Measurements from ENCODE around the gene TNFAIP6.
"Not testable (repeated sequence)": the region's sequence is repeated elsewhere in the genome, so short reads cannot be mapped to it uniquely, and the experiment has no call there.

The TNFAIP6 gene

DNA sequence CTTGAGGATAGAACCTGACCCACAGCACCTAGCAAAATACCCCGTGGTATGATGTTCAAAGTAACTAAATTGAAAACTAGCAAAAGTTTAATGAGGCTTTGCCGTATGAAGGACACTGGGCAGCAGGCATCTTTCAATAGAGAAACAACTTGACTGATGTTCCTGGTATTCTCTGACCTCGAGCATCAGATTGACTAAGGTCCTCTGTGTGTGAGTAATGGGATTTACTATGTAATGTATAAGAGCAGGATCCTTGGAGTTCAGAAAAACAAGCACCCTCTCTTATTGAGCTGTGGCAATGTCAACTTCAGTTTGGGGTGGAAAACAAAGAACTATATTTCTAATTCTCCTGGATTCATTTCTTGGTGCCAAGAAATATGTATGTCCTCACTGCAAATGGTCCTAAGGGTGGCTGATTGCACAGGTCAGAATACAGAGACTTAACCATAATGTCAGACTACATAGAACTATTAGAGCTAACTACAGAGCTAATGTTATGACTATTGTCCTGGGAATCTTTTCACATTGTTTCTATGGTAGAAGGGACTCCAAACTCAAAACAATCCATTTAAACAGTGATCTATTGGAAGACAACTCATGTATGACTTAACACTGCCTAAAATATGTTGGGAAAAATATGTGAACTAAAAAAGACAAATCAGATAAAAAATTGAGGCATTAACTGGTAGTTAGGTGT lies 4.4 kb downstream of the TNFAIP6 start:
- no peak for DNase-seq

DNA sequence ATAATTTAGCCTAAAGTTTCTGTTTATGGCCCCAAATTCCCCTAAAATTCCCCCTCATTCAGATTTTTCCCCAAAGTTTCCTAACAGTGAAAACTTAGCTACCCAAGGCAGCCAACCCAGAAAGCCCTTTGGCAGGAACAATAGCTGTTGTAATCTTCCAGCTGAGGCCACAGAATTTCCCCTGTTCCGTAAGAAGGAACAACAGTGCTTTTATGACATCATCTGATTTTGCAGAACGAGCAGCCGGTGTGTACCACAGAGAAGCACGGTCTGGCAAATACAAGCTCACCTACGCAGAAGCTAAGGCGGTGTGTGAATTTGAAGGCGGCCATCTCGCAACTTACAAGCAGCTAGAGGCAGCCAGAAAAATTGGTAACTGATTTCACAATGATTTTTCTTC lies 6.3 kb downstream of the TNFAIP6 start:
- DNase-seq: no peak

DNA sequence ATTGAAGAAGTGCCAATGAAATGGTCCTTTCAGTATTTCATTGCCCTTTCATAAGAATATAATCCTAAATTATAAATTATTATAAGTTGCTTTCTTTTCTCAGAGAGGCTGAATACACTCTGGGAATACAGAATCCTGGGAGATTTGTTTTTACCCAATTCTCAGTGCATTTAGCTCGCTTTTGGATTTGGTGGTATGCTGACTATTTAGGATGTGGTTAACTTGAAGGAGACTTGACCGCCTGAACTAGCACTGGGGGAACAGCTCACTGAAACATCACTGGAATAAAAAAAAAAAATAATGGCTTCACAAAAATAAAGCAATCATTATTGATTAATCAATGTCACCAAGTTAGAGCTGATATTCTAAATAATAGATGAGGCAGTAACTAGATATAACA lies 10.2 kb downstream of the TNFAIP6 start:
- no peak for DNase-seq

DNA sequence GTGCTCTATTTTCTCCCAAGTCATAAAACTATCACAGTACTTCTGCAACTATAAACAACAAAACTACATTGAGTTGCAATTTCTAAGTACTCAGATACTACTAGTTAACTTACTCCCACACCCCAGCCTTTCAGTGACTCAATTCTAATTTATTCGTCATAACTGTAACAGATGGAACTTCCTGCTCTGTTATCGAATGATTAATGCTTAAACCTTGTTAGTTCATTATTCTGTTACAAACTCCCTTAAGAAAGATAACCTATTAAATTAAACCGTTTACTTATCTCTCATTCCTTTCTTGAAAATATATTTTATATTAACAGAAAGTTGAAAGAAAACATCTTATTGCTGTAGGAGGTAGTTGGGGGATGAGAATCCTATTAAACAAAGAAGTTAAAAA lies 17.0 kb downstream of the TNFAIP6 start:
- no peak for DNase-seq

DNA sequence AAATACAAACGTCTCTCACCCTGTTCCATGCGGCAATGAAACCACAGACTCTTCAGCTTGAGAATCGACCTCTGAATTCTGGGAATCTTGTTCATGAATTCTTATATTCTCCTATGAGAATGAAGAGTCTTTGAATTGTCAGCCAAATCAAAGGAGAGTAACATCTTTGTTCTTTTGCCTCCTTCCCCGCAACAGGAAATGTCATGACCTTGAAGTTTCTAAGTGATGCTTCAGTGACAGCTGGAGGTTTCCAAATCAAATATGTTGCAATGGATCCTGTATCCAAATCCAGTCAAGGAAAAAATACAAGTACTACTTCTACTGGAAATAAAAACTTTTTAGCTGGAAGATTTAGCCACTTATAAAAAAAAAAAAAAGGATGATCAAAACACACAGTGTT lies 21.8 kb downstream of the TNFAIP6 start:
- DNase-seq: no peak

DNA sequence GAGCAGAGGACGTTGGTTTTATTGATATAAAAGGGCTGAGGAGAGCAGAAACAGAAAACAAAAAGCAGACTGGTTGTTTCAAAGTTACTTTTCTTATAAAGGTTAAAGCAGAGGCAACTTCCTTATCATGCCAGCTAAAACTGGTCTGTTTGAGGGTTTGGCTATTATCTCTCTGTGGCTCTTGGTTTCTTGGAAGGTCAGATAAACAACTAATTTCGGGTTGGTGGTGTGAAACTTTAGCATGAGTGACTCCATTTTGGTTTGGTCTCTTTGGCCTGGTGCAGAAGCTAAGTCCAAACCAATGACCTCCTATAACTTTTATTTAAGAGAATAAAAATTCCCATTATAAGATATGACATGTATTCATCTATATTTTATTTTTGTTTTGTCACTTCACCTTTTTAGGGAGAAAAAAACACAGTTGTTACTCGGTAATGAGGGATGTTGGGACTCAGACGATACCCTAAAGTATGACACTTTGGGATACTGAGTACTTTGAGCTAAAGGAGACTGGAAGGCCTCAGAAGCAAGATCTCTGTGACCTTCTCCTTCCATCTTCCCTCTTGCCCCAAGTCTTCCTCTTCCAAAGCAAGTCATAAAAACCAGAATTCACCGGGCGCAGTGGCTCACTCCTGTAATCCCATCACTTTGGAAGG lies 23.3 kb downstream of the TNFAIP6 start:
- no peak for DNase-seq

DNA sequence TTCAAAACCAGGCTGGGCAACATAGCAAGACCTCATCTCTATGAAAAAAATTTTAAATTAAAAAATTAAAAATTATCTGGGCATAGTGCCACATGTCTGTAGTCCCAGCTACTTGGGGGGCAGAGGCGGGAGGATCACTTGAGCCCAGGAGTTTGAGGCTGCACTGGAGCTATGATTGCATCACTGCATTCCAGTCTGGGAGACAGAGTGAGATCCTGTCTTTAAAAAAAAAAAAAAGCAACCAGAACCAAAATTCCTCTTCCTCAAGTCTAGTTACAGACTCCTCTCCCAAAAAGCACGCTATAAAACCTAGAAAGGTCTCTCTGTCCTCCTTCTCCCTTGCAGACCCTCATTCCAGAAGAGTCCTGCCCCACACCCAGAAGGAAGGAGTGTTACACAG lies 23.9 kb downstream of the TNFAIP6 start:
- no peak for DNase-seq

DNA sequence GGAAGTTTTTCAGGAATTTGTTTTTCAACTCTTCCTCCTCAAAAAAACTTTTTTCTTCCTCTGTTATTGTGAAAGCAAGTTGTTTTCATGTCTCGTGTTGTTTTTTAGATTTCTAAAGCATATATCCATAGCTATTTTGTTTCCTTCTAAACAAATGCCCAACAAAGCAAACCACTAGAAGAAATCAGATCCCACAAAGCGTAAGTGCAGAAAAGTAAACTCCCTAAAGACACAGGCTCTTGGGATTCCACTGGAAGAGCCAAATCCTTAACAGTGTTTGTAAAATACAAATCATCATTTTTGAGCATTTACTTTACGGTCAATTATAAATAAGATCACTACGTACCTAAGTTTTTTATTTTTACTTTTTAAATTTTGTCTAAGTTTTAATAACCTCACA lies 30.6 kb downstream of the TNFAIP6 start:
- DNase-seq: no peak

DNA sequence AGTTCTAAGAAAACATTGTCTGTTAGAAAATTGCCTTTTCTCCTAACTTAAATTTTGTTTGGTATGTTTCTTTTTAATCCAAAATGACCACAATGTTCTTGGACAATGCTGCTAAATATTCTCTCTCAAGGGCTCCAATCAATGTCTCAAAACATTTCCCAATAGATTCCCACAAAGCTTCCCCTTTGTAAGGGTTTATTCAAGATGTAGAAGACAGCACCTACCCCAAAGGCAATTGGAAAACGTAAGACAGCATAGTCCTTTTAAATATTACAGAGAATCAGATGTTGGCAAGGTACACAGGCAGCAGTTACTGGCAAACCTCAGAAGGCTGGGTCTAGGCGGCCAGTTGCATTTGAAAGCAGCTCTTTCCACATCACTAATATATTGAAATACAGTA lies 34.0 kb downstream of the TNFAIP6 start:
- DNase-seq: no peak

DNA sequence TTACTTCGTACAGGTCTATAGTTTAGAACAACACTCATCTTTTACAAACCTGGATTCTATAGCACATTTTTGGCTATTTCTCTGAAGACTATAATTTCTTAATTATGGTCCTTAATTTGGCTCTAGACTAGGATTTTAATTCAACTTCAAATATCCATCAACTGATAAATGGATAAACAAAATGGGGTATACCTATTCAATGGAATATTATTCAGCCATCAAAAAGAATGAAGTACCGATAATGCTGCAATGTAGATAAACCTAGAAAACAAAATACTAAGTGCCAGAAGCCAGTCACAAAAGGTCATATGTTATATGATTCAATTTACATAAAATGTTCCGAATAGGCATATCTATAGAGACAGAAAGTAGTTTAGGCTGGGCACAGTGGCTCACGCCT lies 37.1 kb downstream of the TNFAIP6 start:
- no peak for DNase-seq

DNA sequence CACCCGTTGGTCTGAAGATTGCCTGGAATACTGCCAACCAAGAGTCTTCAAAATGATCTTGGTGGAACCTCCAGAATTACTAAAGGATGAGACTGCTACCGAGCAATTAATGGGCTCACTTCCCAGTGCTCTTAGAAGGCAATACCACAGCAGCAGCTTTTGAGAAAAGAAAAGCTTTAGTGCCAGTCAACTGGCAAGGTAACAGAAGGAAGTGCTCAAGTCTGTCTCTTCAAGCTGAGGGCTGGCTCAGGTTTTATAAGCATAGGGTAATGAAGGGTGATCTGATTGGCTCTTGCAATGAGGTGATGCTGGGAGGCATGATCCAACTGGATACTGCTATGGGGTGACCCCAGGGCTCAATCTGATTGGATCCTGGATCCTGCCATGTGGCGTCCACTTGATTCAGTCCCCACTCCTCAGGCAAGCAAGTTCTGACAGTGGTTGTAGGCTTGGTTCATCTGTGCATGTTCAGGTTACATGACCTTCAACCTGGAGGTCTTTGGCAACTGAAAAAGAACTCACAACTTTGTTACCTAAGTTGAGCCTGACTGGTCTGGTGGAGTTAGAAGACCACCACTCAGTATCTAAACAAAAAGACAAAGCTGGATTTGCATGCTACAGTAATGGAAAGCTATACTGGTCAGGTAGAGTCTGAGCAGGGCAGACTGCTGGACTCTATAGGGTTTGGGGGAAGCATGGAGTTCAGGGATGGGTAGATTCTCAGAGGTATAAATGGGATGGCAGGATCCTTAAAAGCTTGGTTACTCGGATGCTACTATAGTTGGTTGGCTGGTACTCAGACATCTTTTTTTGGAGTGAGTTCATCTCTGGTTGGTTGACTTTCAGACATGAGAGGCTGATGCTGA lies 38.4 kb downstream of the TNFAIP6 start:
- DNase-seq: no peak

DNA sequence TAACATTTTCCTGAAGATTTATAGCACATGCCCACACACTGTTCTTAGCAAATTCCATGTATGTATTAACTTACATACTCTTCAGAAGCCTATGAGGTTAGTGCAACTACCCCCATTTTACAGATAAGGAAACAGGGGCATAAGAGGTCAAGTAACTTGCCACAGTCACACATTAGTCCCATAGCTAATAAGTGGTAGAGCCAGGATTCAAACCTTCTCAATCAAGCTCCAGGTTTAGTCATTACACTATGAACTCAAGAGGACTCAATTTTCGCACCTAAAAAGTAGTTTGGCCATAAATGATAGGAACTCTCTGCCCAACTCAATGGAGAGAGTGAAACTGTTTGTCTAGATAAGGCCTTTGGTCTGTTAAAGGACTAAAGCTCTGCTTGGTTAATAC lies 42.6 kb downstream of the TNFAIP6 start:
- DNase-seq: no peak

DNA sequence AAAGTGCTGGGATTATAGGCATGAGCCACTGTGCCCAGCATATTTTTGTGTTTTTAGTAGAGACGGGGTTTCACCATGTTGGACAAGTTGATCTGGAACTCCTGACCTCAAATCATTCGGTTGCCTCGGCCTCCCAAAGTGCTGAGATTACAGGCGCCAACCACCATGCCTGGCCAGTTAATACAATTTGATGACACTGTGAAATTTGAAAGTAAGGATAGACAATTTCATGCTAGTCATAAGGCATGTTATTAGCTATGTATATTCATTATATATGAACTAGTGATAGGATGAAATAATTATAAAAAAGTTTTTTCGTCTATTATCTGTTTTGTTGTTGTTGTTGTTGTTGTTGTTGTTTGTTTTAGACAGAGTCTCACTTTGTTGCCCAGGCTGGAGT lies 43.8 kb downstream of the TNFAIP6 start:
- DNase-seq: no peak

DNA sequence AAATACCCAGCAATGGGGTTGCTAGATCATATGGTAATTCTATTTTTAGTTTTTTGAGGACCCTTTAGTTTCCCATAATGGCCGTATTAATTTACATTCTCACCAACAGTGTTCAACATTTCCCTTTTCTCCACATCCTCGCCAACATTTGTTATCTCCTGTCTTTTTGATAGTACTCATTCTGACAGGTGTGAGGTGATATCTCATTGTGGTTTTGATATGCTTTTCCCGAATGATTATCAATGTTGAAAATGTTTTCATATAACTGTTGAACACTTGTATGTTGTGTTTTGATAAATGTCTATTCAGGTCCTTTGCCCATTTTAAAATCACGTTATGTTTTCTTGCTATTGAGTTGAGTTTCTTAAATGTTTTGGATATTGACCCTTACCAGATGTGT lies 46.5 kb downstream of the TNFAIP6 start:
- DNase-seq: no peak

DNA sequence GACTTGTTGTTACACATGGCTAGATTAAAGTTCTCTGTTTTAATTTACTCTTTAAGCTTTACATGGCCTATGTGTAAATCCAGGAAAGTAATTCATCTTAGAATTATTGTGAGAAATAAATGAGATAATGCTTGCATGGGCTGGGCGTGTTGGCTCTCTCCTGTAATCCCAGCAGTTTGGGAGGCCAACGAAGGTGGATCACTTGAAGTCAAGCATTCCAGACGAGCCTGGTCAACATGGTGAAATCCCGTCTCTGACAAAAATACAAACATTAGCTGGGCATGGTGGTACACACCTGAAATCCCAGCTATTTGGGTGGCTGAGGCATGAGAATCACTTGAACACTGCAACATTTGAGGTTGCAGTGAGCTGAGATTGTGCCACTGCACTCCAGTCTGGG lies 48.0 kb downstream of the TNFAIP6 start:
- DNase-seq: no peak

DNA sequence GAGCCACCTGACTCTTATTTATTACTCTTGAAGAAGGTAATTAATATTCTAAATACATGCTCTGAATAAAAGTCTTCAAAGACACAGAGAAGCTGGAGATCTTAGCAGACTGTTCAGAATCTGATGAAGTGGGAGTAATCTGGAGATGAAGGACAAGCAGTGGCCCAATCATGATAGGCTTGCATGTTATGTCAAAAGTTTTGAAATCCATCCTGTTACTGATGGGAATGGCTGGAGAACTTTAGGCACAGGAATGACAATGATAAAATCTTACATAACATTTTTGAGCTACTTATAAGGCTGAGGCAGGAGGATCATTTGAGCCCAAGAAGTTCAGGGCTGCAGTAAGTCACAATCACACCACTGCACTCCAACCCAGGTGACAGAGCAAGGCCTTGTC lies 49.9 kb downstream of the TNFAIP6 start:
- DNase-seq: no peak

DNA sequence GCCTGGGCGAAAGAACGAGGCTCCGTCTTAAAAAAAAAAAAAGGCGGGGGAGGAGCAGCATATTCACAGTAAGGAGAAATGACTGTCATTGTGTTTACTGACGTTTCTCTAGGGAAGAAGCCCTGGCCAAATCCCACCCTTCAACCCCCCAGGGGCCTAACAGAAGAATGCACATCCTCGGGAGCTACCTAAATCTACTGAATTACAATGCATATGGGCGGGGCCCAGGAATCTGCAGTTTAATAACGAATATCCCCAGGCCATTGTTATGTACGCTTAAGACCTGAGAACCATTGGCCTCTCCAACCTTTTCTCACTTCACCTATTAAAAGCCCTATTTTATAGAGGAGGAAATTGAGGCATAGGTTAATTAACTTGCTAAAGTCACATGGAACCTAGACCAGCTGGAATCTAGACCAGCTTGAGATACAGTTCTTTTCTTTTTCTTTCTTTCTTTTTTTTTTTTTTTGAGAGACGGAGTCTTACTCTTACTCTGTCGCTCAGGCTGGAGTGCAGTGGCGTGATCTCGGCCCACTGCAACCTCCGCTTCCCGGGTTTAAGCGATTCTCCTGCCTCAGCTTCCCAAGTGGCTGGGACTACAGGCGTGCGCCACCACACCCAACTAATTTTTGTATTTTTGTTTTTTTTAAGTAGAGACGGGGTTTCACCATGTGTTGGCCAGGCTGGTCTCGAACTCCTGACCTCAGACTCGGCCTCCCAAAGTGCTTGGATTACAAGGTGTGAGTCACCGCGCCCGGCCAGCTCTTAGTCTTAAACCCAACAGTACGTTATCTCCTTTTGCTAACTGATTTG lies 51.6 kb downstream of the TNFAIP6 start:
- DNase-seq: no peak

DNA sequence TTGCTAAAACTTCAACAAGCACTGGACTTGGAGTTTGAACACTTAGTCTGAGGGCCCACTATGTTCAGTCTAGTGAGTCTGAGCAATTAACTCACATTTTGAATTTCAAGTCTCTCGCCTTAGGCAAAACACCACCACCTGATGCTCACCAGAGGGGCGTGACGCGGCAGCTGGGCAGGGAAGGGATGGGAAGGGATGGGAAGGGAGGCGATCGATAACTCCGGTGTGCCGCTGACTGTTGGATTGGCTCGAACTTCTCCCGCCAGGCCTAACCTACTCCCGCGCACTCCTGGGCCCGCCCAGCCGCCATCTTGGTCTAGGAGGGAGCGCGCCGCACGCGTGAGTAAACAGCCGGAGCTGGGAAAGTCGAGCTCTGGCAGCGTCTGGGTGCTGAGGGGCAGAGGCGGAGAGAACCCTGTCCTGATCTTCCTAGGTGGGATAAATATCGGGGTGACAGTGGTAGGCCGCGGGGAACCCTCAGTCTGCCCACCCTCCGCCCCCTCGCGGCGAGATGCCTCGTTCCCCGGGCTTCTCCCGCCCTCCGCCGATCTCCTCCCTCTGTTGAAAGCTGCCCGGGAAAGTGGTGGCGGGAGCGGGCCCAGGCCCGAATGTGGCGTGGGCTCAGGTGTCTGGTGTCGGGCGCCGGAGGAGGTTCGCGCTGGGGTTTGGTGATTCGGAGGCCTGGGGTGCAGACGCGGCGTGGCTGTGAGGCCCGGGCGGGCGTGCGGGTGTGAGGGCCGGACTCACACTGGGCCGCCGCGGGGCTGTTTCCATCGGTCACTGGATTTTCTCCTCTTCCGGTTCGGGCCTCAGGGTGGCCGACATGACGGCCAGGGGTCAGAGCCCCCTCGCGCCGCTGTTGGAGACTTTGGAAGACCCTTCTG lies 52.5 kb downstream of the TNFAIP6 start, which contains the start of gene RIF1:
TSS of gene RIF1 (plus strand) at position 302 of the 884 bp plus-strand sequence. CDS start at position 824, 522 bp downstream.
- peak; percentile 93 for DNase-seq

DNA sequence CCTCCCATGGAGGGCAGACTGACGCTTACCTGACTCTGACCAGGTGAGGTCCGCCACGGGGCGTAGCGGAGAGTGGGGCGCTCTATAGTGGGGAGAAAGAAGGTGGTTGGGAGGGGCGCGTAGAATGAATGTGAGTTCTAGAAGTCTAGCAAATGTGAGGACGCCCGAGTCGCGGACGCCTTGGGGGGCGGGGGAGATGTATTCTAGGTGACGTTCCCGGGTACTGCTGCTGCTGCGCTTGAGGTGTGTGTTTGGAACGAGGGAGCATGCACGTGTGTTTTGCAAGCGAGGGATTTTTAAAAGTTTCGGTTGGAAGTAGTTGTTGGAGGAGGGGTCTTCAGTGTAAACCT lies 53.1 kb downstream of the TNFAIP6 start:
- DNase-seq: peak; percentile 21

DNA sequence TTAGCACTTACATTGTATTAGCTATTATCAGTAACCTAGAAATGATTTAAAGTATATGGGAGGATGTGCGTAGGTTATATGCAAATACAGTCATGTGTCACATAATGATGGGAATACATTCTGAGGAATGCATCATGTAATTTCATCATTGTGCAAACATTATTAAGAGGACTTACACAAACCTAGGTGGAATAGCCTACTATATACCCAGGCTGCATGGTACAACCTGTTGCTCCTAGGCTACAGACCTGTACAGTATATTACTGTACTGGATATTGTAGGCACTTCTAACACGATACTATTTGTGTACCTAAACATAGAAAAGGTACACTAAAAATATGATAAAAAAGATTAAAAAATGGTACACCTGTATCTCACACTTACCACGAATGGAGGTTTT lies 60.3 kb downstream of the TNFAIP6 start:
- DNase-seq: no peak

DNA sequence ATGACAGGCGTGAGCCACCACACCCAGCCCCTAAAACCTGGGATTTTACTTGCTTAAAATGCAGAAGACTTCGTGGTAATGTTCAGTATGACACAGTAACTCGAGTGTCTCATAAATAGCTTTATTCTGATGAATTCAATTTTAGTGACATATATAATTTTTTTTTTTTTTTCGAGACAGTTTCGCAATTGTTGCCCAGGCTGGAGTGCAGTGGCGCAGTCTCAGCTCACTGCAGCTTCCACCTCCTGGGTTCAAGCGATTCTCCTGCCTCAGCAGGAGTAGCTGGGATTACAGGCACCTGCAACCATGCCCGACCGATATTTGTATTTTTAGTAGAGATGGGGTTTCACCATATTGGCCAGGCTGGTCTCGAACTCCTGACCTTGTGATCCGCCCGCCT lies 64.3 kb downstream of the TNFAIP6 start:
- DNase-seq: not testable (repeated sequence)

DNA sequence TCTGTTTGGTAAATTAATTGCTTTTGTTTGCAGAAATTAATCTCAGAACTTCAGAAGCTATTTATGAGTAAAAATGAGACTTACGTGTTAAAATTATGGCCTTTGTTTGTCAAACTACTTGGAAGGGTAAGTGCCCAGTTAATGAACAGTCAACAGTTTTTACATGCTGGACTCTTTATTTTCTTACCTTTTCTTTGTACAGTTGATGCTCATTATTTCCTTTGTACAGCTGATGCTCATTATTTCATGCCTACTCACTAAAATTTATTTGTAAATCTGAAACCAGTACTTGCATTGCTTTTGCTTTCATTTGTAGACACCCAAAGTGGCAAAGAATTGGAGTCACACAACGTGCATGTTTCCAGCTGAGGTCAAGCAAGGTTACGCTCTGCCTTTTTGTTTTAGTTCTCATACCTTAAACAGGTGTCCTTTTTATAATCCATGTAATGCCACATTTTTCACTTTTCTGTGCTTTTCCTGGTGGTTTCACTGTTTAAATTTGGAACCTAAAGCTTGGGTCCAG lies 65.6 kb downstream of the TNFAIP6 start:
- DNase-seq: no peak
